Activated CD8-positive, alpha-beta memory T cell treated with anti-CD3 and anti-CD28 coated beads for 24 hours (primary cell): ENCODE measurements around the gene MEFV.
"Not testable (repeated sequence)": the region's sequence is repeated elsewhere in the genome, so short reads cannot be mapped to it uniquely, and the experiment has no call there.

Experiments used
- DNase-seq: peaks from one replicate; pipeline ENCODE4 v3.0.0-alpha.2; 2020

MEFV gene

GRCh38 chr16:3256146-3256865 lies at the start of gene MEFV:
Gene MEFV (minus strand): TSS chr16:3256633. CDS start chr16:3256587, 46 bp downstream.
- DNase-seq, result no peak

DNA sequence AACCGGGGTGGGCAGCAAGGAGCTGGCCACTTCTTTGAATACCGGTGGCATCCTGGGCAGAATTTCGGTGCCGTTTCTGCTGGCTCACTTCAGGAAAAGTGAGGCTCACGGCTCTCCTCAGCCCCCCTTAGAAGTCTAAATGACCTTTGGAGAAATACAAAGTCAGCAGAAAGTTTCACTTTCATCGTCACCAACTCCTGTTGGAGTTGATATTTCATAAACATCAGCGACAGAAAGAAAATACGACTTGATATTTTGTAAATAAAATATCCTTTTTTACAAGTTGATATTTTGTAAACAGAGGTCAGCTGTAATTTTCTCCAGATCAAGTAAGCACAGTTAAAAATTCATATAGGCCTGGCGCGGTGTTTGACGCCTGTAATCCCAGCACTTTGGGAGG lies 49.6 kb upstream of the MEFV start:
- DNase-seq, result no peak

- peak; percentile 91 for DNase-seq
Observed at GRCh38 chr16:3305109-3306068, 49.0 kb upstream of the MEFV start, which contains the start of the genes TIGD7 and ZNF75A. Gene TIGD7 (minus strand): TSS chr16:3305430. CDS start chr16:3300614, 4,816 bp downstream. Gene ZNF75A (plus strand): TSS chr16:3305497. CDS start chr16:3308429, 2,932 bp downstream.

DNA sequence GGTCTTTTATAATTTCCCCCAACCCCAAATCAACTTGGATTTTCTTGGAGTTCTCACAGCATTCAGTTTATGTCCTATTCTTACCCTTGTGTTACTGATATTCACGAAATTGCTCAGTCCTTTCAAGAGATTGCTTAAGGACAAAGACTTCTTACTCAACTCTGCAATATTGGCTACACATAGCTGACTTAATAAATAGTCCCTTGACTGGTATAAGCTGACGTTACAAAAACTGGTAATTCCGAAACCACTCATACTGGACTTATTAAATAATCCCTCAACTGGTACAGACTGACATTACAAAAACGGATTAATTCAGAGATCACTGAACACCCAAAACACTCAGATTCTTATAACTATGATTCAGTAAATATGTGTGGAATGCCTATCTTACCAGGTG lies 47.9 kb upstream of the MEFV start:
- DNase-seq, result no peak

DNA sequence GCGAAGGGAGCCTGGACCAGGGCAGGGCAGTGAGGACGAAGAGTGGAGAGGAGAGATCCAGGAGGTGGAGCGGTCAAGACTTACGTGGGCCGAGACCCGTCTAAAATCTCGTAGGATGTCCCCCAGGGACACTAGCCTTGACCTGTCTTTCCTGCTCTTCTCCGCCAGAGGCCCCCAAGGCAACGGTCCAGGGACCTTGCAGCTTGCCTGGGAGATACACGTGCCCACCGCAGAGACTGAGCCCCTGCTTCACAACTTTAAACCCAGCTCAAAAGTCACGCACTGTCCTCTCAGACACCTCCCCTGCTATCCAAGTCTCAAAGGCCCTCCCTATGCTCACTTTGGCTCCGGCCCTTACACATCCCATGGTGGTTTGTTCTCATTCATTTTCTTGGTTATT lies 39.4 kb upstream of the MEFV start:
- DNase-seq, result no peak

GRCh38 chr16:3295209-3295608 lies 38.8 kb upstream of the MEFV start:
- no peak for DNase-seq

DNA sequence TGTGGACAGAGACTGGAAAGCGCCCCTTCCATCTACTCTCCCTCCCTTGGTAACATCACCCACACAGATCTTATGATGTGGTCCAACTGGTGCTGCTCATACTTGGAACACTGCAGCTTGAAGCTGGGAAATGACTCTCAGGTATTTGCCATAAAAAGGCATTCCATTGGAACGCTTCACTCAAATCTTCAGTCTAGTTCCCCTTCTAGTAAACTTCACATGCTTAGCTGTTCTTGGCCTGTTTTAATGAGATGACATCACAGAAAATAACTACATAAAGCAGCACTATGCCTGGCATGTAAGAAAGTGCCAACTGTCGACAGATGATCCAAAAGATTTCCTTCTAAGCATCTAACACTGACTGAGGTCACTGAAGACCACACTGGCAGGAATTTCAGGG lies 36.2 kb upstream of the MEFV start:
- DNase-seq, result no peak

DNA sequence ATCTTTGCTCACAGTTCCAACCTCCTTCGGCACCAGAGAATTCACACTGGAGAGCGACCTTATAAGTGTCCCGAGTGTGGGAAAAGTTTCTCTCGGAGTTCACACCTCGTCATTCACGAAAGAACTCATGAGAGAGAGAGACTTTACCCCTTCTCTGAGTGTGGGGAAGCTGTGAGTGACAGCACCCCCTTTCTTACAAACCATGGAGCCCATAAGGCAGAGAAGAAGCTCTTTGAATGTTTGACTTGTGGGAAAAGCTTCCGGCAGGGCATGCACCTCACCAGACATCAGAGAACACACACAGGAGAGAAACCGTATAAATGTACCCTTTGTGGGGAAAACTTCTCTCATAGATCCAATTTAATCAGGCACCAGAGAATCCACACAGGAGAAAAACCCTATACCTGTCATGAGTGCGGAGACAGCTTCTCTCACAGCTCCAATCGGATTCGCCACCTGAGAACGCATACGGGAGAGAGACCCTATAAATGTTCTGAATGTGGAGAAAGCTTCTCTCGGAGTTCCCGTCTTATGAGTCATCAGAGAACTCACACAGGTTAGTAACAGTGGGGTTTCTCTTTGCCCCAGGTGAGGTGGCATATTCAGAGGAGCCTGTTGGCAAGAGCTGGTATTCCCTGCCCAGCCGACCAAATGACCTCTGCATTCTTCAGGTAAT lies 33.7 kb upstream of the MEFV start:
- no peak for DNase-seq

DNA sequence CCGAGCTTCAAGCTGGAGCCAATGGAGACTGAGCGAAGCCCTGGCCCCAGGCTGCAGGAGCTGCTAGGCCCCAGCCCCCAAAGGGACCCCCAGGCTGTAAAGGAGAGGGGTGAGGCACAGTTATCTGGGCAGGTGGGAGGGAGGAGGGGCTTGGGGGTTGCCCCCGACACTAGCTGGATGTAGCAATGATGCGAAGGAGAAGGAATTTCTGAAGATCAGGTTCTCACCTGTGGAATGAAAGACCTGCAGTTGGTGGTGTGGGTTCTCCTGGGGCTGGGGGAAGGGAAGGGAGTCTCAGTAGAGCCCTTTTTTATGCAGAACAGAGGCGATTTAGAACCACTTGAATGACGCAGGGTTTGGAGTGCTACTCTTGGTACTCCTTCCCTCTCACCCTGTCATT lies 28.7 kb upstream of the MEFV start:
- DNase-seq, result peak; percentile 52

DNA sequence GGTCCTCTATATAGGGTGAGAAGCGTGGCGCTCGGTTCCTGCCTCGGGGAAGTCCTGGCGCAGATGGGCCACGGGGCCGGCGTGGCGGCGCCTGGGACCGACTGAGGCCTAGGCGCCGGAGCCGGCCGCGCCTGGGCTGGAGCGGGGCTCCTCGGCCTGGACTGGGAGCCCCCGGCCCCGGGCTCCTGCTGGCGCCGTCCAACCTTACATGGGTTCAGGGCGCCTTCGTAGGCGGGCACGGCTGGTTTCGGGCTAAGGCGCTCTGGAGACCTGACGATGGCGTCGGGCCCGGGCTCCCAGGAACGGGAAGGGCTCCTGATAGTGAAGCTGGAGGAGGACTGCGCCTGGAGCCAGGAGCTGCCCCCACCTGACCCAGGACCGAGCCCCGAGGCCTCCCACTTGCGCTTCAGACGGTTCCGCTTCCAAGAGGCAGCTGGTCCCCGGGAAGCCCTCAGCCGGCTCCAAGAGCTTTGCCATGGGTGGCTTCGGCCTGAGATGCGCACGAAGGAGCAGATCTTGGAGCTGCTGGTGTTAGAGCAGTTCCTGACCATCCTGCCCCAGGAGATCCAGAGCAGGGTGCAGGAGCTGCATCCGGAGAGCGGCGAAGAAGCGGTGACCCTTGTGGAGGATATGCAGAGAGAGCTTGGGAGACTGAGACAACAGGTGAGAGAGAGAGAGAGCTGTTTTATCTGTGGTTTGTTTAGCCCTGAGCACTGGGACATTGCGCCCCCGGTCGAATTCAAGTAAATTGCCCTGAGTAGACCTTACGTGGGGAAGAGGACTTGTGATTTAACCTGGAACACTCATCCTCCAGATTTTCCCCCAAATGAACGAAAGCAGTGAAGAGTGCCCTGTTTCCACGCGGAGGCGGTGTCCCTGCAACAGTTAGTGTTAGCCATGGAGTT lies 27.4 kb upstream of the MEFV start:
- no peak for DNase-seq

DNA sequence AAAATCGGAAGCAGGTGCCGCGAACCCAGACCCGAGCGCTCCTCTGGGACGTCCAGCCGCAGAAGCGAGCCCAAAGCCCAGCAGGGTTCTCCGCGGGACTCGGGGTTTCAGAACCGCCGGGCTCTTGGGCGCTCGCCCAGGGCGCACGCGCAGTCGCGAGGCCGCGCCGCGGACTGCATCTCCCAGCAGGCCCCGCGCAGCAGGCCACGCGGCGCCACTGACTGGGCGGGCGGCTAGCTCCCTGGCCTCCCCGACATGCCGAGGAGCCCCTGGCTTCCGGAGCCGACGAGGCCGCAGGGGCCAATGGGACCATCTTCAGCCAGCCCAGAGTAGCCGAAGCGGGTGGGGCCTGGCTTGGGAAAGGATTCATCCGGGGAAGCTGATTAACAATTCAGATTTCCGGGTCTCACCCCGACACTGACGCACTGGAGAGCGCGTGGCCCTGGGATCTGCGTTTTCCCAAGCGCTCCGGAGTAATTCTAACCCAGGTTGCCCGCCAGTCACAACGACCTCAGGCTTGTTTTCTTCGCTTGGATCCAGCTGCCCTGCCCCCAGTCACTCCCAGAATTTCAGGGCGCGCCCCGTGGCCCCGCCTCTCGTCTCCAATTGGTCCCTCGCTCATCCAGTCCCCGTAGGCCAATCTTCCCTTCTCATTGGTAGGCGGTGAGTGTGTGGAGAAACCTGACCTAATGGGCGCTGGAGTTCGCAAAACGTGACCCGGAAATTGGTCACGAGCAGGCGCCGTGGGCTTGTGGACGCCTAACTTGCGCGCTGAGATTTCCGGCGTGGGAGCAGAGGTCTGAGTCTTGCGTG lies 26.5 kb upstream of the MEFV start, which contains the start of gene ZNF263:
TSS of gene ZNF263 (plus strand) at position 762 of the 813 bp plus-strand sequence. CDS start 328 bp downstream, outside the sequence.
- peak; percentile 95 for DNase-seq

GRCh38 chr16:3282103-3282729 lies 25.8 kb upstream of the MEFV start:
- no peak for DNase-seq

- DNase-seq, result no peak
Observed at GRCh38 chr16:3281222-3281820, 24.9 kb upstream of the MEFV start.

DNA sequence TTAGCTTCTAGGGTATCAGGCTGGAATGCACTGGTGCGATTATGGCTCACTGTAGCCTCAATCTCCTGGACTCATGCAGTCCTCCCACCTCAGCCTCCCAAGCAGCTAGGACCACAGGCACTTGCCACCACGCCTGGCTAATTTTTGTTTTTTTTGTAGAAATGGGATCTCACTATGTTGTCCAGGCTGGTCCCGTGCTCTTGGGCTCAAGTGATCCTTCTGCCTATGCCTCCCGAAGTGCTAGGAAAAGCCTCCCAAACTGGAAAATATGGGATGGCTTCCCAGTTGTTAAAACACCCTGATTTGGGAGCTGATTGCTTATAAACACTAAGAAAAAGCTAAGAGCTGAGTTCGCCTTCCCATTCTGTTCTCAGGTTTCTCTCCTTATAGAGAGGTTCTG lies 20.2 kb upstream of the MEFV start:
- DNase-seq, result no peak

DNA sequence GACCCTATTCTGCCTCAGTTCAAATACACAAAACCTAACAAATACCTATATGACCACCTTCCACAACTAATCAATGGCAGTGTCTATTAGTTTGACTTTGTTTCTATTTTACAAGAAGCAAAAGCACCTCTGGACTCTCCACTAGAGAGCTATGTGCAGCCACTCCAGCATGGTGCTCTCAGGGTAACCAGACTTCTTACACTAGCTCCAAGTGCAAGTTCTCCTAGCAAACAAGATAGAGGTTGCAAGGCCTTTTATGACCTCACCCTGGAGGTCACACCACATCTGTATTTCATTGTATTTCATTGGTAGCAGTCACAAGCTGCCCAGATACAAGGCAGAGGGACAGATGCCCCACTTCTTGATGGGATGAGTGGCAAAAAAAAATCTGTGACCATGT lies 18.5 kb upstream of the MEFV start:
- no peak for DNase-seq

DNA sequence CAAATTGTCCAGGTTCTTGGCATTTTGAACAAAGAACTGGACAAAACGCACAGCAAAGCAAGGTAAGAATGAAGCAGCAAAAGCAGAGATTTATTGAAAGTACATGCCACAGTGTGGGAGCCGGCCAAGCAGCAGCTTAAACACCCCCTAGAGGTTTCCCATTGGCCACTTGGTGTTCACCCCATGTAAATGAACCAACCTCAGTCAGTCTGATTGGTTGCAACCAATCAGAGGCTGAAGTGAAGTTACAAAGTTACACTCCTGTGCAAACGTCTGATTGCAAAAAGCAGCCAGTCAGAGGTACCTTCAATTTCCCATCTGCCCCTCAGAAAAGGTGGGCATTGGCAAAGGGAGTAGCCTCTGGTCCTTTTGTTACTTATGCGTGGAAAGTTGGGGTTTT lies 18.1 kb upstream of the MEFV start:
- DNase-seq, result no peak

GRCh38 chr16:3271281-3271680 lies 14.8 kb upstream of the MEFV start:
- not testable (repeated sequence) for DNase-seq

DNA sequence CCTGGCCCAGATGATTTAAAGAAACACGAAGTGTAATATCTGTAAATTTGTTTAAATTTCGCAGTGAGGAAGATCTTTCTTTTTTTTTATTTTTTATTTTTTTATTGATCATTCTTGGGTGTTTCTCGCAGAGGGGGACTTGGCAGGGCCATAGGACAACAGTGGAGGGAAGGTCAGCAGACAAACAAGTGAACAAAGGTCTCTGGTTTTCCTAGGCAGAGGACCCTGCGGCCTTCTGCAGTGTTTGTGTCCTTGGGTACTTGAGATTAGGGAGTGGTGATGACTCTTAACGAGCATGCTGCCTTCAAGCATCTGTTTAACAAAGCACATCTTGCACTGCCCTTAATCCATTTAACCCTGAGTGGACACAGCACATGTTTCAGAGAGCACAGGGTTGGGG lies 14.3 kb upstream of the MEFV start:
- DNase-seq, result not testable (repeated sequence)

GRCh38 chr16:3268294-3268693 lies 11.9 kb upstream of the MEFV start:
- no peak for DNase-seq

- no peak for DNase-seq
Observed at GRCh38 chr16:3266873-3267537, 10.6 kb upstream of the MEFV start.
